GM23248 (cell line): Measurements from ENCODE around the gene NHLRC3. TPM values are rescaled to one million over a fixed set of nuclear protein-coding genes. Genes with fewer than 3 reads are reported as not detected.

Source experiments
- DNase-seq: peaks from one replicate; pipeline ENCODE4 v3.0.0-alpha.2; 2015
- H2AFZ ChIP-seq: fragments of 200-600 bp; sonication (generic); 2 replicates; pipeline ENCODE4 v1.6.1; 2016; ENCODE audit warnings: antibody characterized with exemption
- H3F3A ChIP-seq: fragments of 200-600 bp; sonication (generic); 2 replicates; pipeline ENCODE4 v1.6.1; 2016; ENCODE audit warnings: mild to moderate bottlenecking, antibody characterized with exemption, mixed run types; ENCODE audit not compliant: insufficient read depth
- H3K27ac ChIP-seq: fragments of 200-600 bp; sonication (generic); 2 replicates; pipeline ENCODE4 v1.5.1; 2016; ENCODE audit warnings: mild to moderate bottlenecking
- H3K27me3 ChIP-seq: fragments of 200-600 bp; sonication (generic); replicated peaks from 2 replicates; pipeline ENCODE4 v1.6.1; 2016; ENCODE audit warnings: mild to moderate bottlenecking; ENCODE audit not compliant: insufficient read depth
- H3K36me3 ChIP-seq: fragments of 200-600 bp; sonication (generic); 2 replicates; pipeline ENCODE4 v1.6.1; 2016; ENCODE audit warnings: low read depth, mild to moderate bottlenecking
- H3K4me1 ChIP-seq: fragments of 200-600 bp; sonication (generic); 2 replicates; pipeline ENCODE4 v1.6.1; 2016; ENCODE audit warnings: mild to moderate bottlenecking; ENCODE audit not compliant: insufficient read depth
- H3K4me2 ChIP-seq: fragments of 200-600 bp; sonication (generic); one replicate; pipeline ENCODE4 v1.6.1; 2016; ENCODE audit warnings: mild to moderate bottlenecking; ENCODE audit not compliant: unreplicated experiment
- H3K4me3 ChIP-seq: fragments of 200-600 bp; sonication (generic); 2 replicates; pipeline ENCODE4 v1.5.1; 2016; ENCODE audit warnings: mild to moderate bottlenecking
- H3K79me2 ChIP-seq: fragments of 200-600 bp; sonication (generic); 2 replicates; pipeline ENCODE4 v1.6.1; 2016; ENCODE audit warnings: mild to moderate bottlenecking; ENCODE audit not compliant: insufficient read depth
- H3K9ac ChIP-seq: fragments of 200-600 bp; sonication (generic); 2 replicates; pipeline ENCODE4 v1.6.1; 2016; ENCODE audit warnings: mild to moderate bottlenecking
- H3K9me2 ChIP-seq: fragments of 200-600 bp; sonication (generic); 2 replicates; pipeline ENCODE4 v1.6.1; 2016; ENCODE audit warnings: mixed run types, mild to moderate bottlenecking, moderate library complexity; ENCODE audit not compliant: insufficient read depth
- H3K9me3 ChIP-seq: fragments of 200-600 bp; sonication (generic); one replicate; pipeline ENCODE4 v1.6.1; 2017; ENCODE audit warnings: low read depth
- H4K20me1 ChIP-seq: fragments of 200-600 bp; sonication (generic); 2 replicates; pipeline ENCODE4 v1.6.0; 2016; ENCODE audit not compliant: insufficient read depth
- EZH2 ChIP-seq: fragments of 200-600 bp; sonication (generic); IDR thresholded peaks from 2 replicates; pipeline ENCODE4 v1.6.1; 2018; ENCODE audit warnings: antibody characterized with exemption, mild to moderate bottlenecking; ENCODE audit not compliant: insufficient read depth, poor library complexity, severe bottlenecking
- EZH2phosphoT487 ChIP-seq: fragments of 200-600 bp; sonication (generic); IDR thresholded peaks from 2 replicates; pipeline ENCODE4 v1.6.1; 2018; ENCODE audit warnings: antibody characterized with exemption, moderate library complexity, mild to moderate bottlenecking, low read depth; ENCODE audit not compliant: insufficient read depth
- WGBS, 2 experiments: methylation state at CpG; one replicate each; pipeline ENCODE4 v1.1.6; 2015 to 2017; ENCODE audit warnings: low lambda C conversion rate in 2 of 2, low coverage in 1 of 2; ENCODE audit errors: missing lambda C conversion rate in 2 of 2; 5-methylcytosine and 5-hydroxymethylcytosine counted together
- in situ Hi-C: fragments of 300-500 bp; cut with MboI; formaldehyde crosslinking; loops from 2 replicates; pipeline ENCODE4 v1.15.0; 2020
- polyA plus RNA-seq: library from polyadenylated mRNA; unstranded; fragments of >200 nt; fragmentation: Nextera tagmentation; extraction: Ambion mirVana; gene quantifications from 2 replicates; pipeline ENCODE4 v1.2.1, GENCODE V29; 2016
- total RNA-seq: library from RNA; depleted of rRNA; stranded (reverse); fragments of >200 nt; shearing (Covaris generic); gene quantifications from 2 replicates; pipeline ENCODE4 v1.2.3, GENCODE V29; 2014

The NHLRC3 gene
- total and polyA plus RNA-seq, 2 experiments from 2014 or later: 7.6 to 7.8 TPM

- no peaks in the 10 kb centered on the region for H3K79me2 ChIP-seq
- TF ChIP-seq EZH2phosphoT487 (no peak), EZH2 (no peak)
- no peak overlapping the region for H3K4me2 ChIP-seq
- in situ Hi-C loops: no loop called here
- H3K9ac ChIP-seq: no peak overlapping the region
- no peaks in the 10 kb centered on the region for H3K4me1 ChIP-seq
- WGBS, 2 experiments: 48 to 57% methylated on average over 6 of the region's 6 CpGs
- H3K9me3 ChIP-seq: no peaks in the 10 kb centered on the region
- H3K27ac ChIP-seq: no peak overlapping the region
- no peaks in the 10 kb centered on the region for H3K9me2 ChIP-seq
- no peaks in the 10 kb centered on the region for H4K20me1 ChIP-seq
- H3K36me3 ChIP-seq: no peaks in the 10 kb centered on the region
- H3K27me3 ChIP-seq: no peaks in the 10 kb centered on the region
- no peaks in the 10 kb centered on the region for H3F3A ChIP-seq
- H3K4me3 ChIP-seq: no peak overlapping the region
- no peak overlapping the region for H2AFZ ChIP-seq
- no peak for DNase-seq
Observed at GRCh38 chr13:39052944-39053343, 14.7 kb downstream of the NHLRC3 start.

DNA sequence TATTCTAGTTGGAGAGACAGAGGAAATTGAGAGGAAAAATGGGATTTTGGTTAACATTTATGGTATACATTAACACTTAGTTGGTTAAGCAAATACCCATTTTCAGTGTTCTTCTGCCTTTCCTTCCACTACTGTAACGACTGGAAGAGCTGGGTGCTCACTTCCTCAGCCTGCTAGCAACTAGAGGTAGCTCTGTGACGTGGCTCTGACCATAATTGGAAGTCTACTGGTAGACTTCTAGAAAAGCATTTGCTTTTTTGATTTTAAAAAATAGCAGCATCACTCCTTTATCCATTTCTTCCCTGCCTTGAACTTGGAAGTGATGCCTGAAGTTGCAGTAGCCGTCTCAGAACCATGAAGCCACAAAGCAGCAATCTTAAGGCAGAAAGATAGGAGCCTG lies 15.9 kb downstream of the NHLRC3 start:
- 70 to 83% methylated on average over 3 of the region's 3 CpGs for WGBS, 2 experiments
- H2AFZ ChIP-seq: no peak overlapping the region
- in situ Hi-C loops: no loop called here

DNA sequence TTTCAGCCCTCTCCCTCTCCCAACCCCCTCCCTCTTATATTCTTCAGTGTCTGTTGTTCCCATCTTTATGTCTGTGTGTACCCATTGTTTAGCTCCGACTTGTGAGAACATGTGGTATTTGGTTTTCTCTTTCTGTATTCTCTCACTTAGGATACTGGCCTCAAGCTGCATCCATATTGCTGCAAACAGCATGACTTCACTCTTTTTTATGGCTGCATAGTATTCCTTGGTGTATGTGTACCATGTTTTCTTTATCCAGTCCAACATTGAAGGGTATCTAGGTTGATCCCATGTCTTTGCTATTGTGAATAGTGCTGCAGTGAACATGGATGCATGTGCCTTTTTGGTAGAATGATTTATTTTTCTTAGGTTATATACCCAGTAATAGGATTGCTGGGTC lies 17.8 kb downstream of the NHLRC3 start:
- in situ Hi-C loops: no loop called here
- Histone ChIP-seq H2AFZ (no peak overlapping the region), H3K4me1 (no peaks in the 10 kb centered on the region), H3F3A (no peaks in the 10 kb centered on the region), H3K4me2 (no peak overlapping the region), H3K9me2 (no peaks in the 10 kb centered on the region), H3K27me3 (no peaks in the 10 kb centered on the region), H3K9me3 (no peaks in the 10 kb centered on the region), H3K79me2 (no peaks in the 10 kb centered on the region), H4K20me1 (no peaks in the 10 kb centered on the region), H3K9ac (no peak overlapping the region), H3K36me3 (no peaks in the 10 kb centered on the region), H3K27ac (no peak overlapping the region), H3K4me3 (no peak overlapping the region)
- WGBS, 2 experiments: 100% methylated on average over 1 of the region's 1 CpG
- no peak for TF ChIP-seq EZH2phosphoT487
- TF ChIP-seq EZH2: no peak
- DNase-seq: no peak

More for the DNA sequence above, 15.9 kb downstream of the NHLRC3 start:
- H3K36me3 ChIP-seq: no peaks in the 10 kb centered on the region
- no peaks in the 10 kb centered on the region for H3K27me3 ChIP-seq
- no peaks in the 10 kb centered on the region for H3K9me3 ChIP-seq
- H3K4me1 ChIP-seq: no peaks in the 10 kb centered on the region
- no peaks in the 10 kb centered on the region for H3F3A ChIP-seq
- H3K4me3 ChIP-seq: no peak overlapping the region
- no peak overlapping the region for H3K4me2 ChIP-seq
- no peak overlapping the region for H3K27ac ChIP-seq
- no peaks in the 10 kb centered on the region for H3K79me2 ChIP-seq
- no peak overlapping the region for H3K9ac ChIP-seq
- DNase-seq: no peak
- no peak for TF ChIP-seq EZH2phosphoT487
- no peaks in the 10 kb centered on the region for H4K20me1 ChIP-seq
- H3K9me2 ChIP-seq: no peaks in the 10 kb centered on the region

- no peak for DNase-seq
- Histone ChIP-seq H3K4me2 (no peak overlapping the region), H3K9me2 (no peaks in the 10 kb centered on the region), H3K9ac (no peak overlapping the region), H3K36me3 (no peaks in the 10 kb centered on the region), H4K20me1 (no peaks in the 10 kb centered on the region), H3K9me3 (no peaks in the 10 kb centered on the region), H3F3A (no peaks in the 10 kb centered on the region), H2AFZ (no peak overlapping the region), H3K27ac (no peak overlapping the region), H3K4me3 (no peak overlapping the region), H3K79me2 (no peaks in the 10 kb centered on the region), H3K27me3 (no peaks in the 10 kb centered on the region), H3K4me1 (no peaks in the 10 kb centered on the region)
- in situ Hi-C loops: no loop called here
- TF ChIP-seq EZH2: no peak
- no peak for TF ChIP-seq EZH2phosphoT487
Observed at GRCh38 chr13:39058040-39058439, 19.8 kb downstream of the NHLRC3 start.

- H3K27me3 ChIP-seq: no peaks in the 10 kb centered on the region
- no peak for DNase-seq
- no peaks in the 10 kb centered on the region for H3K36me3 ChIP-seq
- H4K20me1 ChIP-seq: no peaks in the 10 kb centered on the region
- H3K79me2 ChIP-seq: no peaks in the 10 kb centered on the region
- H3K27ac ChIP-seq: no peak overlapping the region
- no peaks in the 10 kb centered on the region for H3F3A ChIP-seq
- H2AFZ ChIP-seq: no peak overlapping the region
- H3K9ac ChIP-seq: no peak overlapping the region
- no peaks in the 10 kb centered on the region for H3K9me2 ChIP-seq
- TF ChIP-seq EZH2: no peak
- TF ChIP-seq EZH2phosphoT487: no peak
- H3K4me1 ChIP-seq: no peaks in the 10 kb centered on the region
- in situ Hi-C loops: no loop called here
- no peak overlapping the region for H3K4me2 ChIP-seq
- WGBS, 2 experiments: 85 to 88% methylated on average over 4 of the region's 4 CpGs
- H3K4me3 ChIP-seq: no peak overlapping the region
- no peaks in the 10 kb centered on the region for H3K9me3 ChIP-seq
Observed at GRCh38 chr13:39062004-39062403, 23.7 kb downstream of the NHLRC3 start.
